Right lobe of liver (tissue), 6 donors: ENCODE measurements around the gene ITPK1. TPM values are rescaled to one million over a fixed set of nuclear protein-coding genes. Genes with fewer than 3 reads are reported as not detected.

ENCODE experiments used
- ATAC-seq, 4 donors: fragments of 200-7000 bp; cut with Tn5 transposase; one replicate each; pipeline ENCODE4 v1.9.1; 2020; ENCODE audit warnings: mild to moderate bottlenecking in 4 of 4, moderate library complexity in 4 of 4
- DNase-seq, 3 donors: peaks; one replicate each; pipeline ENCODE4 v3.0.0-alpha.2; 2020
- H3K27ac ChIP-seq, 3 donors: fragments of 200-600 bp; one replicate each; pipeline ENCODE4 v1.8.0; 2022
- H3K27me3 ChIP-seq, 2 donors: fragments of 200-600 bp; one replicate each; pipeline ENCODE4 v1.8.0; 2022
- H3K36me3 ChIP-seq, 4 donors: fragments of 200-600 bp; sonication (generic) in 1 of 4; one replicate each; pipeline versions ENCODE4 v1.5.1 to v1.8.0; 2017 to 2022; ENCODE audit warnings: control low read depth in 1 of 4
- H3K4me1 ChIP-seq, 4 donors: fragments of 200-600 bp; sonication (generic) in 1 of 4; one replicate each; pipeline versions ENCODE4 v1.5.1 to v1.8.0; 2017 to 2022; ENCODE audit warnings: control low read depth in 1 of 4
- H3K4me3 ChIP-seq, 3 donors: fragments of 200-600 bp; one replicate each; pipeline ENCODE4 v1.8.0; 2022
- H3K9me3 ChIP-seq, 4 donors: fragments of 200-600 bp; sonication (generic) in 1 of 4; one replicate each; pipeline versions ENCODE4 v1.5.1 to v1.8.0; 2017 to 2022; ENCODE audit warnings: control low read depth in 1 of 4
- POLR2A ChIP-seq: fragments of 450-650 bp; IDR thresholded peaks from one replicate; pipeline ENCODE4 v1.6.1; 2017; ENCODE audit warnings: antibody characterized with exemption, mild to moderate bottlenecking
- WGBS: methylation state at CpG from one replicate; pipeline ENCODE4 v1.1.6; 2018; ENCODE audit warnings: low coverage, low lambda C conversion rate; ENCODE audit not compliant: insufficient coverage; ENCODE audit errors: missing lambda C conversion rate; 5-methylcytosine and 5-hydroxymethylcytosine counted together
- intact Hi-C, 2 donors: fragments of 100-400 bp; cut with DNase I; formaldehyde crosslinking; loops; one replicate each; pipeline versions ENCODE4 v1.11.2 to v1.14.1; 2022
- total RNA-seq, 6 experiments: library from RNA; depleted of rRNA in 2 of 6; stranded (reverse); fragments of >200 nt in 2 of 6; fragmentation: NEBNext Ultra II Directional in 3 of 6; extraction: Animal tissue kit (Norgen Biotek cat#: 25700) in 3 of 6; gene quantifications; one replicate each; pipeline versions ENCODE4 v1.1.0 to v1.2.4, GENCODE V29; 2016 to 2023
- TF ChIP-seq, protein P1 (sequence below), 4 donors: fragments of 200-600 bp in 3 of 4; fragments of 450-650 bp in 1 of 4; IDR thresholded peaks; one replicate each; pipeline versions ENCODE4 v1.5.1 to v1.8.0; 2016 to 2022; ENCODE audit warnings: antibody characterized with exemption in 4 of 4, mild to moderate bottlenecking in 2 of 4
- donor health status: DM: no; HTN: yes; CAD: no.
- donor health status: DM: no; HTN: no; CAD: no.
- donor health status: DM: no; HTN: no; CAD: no.
- donor health status: DM: no; HTN: yes; CAD: no.
- donor health status: DM: no; HTN: yes; CAD: no.

ITPK1 gene
- total RNA-seq, 6 experiments from 2014 or later, result 28.4 to 61.0 (median 40.0) TPM

DNA sequence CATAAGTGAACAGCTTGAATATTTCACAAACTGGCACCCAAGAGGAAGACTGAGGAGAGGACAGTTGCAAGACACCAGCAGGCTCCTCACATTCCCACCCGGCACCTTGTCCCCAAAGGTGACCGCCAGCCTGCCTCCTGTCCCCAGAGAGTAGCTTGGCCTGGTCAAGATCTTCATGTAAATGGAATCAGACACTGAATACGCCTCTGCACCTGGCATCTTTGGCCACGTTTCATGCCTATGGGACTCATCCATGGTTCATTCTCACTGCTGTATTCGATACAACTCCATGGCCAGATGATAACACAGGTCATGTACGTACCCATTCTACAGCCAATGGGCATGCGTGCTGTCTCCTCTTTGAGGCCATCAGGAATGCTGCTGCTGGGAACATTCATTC lies 60.8 kb downstream of the ITPK1 start:
- Histone ChIP-seq H3K27ac (no peak overlapping the region), H3K4me3 (no peak overlapping the region), H3K36me3 (no peaks in the 10 kb centered on the region), H3K4me1 (peaks cover 0 to 18% (median 0%) of the 10 kb centered on the region in 4 donors), H3K9me3 (no peaks in the 10 kb centered on the region), H3K27me3 (no peaks in the 10 kb centered on the region)
- intact Hi-C loops, result no loop called here
- DNase-seq, result no peak
- no peak for ATAC-seq
- 91% methylated on average over 4 of the region's 7 CpGs for WGBS
- TF ChIP-seq, protein P1, sequence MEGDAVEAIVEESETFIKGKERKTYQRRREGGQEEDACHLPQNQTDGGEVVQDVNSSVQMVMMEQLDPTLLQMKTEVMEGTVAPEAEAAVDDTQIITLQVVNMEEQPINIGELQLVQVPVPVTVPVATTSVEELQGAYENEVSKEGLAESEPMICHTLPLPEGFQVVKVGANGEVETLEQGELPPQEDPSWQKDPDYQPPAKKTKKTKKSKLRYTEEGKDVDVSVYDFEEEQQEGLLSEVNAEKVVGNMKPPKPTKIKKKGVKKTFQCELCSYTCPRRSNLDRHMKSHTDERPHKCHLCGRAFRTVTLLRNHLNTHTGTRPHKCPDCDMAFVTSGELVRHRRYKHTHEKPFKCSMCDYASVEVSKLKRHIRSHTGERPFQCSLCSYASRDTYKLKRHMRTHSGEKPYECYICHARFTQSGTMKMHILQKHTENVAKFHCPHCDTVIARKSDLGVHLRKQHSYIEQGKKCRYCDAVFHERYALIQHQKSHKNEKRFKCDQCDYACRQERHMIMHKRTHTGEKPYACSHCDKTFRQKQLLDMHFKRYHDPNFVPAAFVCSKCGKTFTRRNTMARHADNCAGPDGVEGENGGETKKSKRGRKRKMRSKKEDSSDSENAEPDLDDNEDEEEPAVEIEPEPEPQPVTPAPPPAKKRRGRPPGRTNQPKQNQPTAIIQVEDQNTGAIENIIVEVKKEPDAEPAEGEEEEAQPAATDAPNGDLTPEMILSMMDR (IDR thresholded peaks at IDR 0.05), result no peak
- no peak for TF ChIP-seq POLR2A

DNA sequence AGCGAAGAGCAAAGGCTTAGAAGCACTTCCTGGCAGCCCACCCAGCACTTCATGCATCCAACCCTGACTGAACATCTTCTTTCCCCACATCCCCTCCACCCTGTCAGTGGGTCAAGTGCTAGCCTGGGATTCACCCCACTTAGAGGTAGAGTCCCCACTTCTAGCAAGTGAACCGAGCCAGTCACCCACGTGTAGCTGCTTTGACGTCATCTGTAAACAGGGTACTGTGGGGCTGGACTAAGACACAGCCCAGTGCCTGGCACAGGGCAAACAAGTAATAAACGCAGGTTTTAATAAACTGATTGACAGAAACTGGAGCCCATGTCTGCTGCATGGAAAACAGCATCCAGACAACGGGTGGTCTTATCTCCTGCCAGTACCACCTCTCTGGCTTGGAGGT lies 61.7 kb downstream of the ITPK1 start:
- intact Hi-C loops, result no loop called here
- ATAC-seq (no peak), DNase-seq (no peak)
- TF ChIP-seq, protein P1 (IDR thresholded peaks at IDR 0.05), result no peak
- no peak for TF ChIP-seq POLR2A
- H3K9me3 ChIP-seq, result no peaks in the 10 kb centered on the region
- H3K4me3 ChIP-seq, result no peak overlapping the region
- H3K27me3 ChIP-seq, result no peaks in the 10 kb centered on the region
- peaks cover 0 to 18% (median 0%) of the 10 kb centered on the region in 4 donors for H3K4me1 ChIP-seq
- WGBS, result 77% methylated on average over 5 of the region's 6 CpGs
- H3K27ac ChIP-seq, result no peak overlapping the region
- H3K36me3 ChIP-seq, result no peaks in the 10 kb centered on the region

DNA sequence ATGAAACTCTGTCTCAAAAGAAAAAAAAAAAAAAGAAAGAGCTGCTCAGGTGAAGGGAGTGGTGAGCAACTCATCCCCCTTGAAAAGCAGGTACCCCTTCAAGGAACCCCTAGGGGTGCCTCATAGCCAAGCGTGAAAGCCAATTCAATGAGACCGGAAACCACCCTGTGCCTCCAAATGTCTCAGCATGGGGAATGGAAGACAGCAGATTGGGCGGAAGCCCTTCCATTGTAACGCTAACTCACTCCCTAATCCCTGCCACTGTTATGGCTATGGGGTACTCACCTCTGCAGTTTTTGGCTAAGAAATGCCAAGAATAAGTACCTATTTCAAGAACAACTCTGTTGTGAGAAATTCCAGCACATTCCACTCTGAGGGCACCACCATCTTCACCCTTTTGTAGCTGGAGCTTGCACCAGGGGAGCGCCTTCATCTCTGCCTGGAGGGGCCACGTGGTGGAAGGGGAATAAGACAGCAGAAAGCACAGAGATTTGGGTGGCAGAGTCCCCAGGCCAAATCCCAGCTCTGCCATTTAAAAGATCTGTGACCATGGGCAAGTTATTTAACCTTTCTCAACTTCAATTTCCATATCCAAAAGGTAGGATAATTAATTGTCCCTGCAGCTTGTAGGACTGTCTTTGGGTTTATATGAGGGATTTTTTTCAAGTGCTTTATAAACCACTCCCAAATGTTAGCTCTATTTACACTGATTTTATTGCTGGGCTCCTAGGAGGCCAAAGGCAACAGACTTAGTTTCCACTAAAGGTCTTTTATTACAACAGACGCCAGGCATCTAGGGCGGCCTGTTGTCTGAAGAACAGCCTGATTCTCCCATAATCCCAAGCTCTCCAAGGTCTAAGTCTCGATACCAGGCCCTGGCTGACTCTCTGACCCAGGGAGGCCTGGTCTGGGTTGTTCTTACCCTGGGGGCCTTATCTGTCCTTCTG lies 63.9 kb downstream of the ITPK1 start:
- Histone ChIP-seq H3K4me3 (no peak overlapping the region), H3K4me1 (peaks cover 0 to 18% (median 0%) of the 10 kb centered on the region in 4 donors), H3K27ac (no peak overlapping the region), H3K27me3 (no peaks in the 10 kb centered on the region), H3K9me3 (no peaks in the 10 kb centered on the region), H3K36me3 (no peaks in the 10 kb centered on the region)
- ATAC-seq, result no peak
- TF ChIP-seq, protein P1 (IDR thresholded peaks at IDR 0.05), result no peak
- no peak for TF ChIP-seq POLR2A
- intact Hi-C loops, result no loop called here
- WGBS, result 97% methylated on average over 4 of the region's 9 CpGs
- DNase-seq, result no peak

DNA sequence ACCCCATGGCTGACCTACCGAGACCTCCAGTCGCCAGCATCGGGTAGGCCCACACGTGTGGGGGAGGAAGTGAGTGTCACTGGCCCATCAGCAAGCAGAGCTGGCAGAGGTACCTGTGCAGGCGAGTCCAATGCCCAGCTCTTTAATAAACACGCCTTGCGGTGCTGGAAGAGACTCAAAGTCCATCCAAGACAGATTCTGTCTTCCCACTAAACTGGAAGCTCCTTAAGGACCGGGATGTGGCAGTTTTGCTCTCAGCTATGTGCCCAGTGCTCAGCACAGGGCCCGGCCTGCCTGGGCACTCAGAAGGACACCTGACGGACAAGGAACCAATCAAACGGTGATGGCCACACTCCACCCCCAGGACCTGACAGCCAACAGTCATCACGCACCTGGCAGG lies 65.0 kb downstream of the ITPK1 start:
- DNase-seq (no peak), ATAC-seq (no peak)
- Histone ChIP-seq H3K4me3 (no peak overlapping the region), H3K36me3 (no peaks in the 10 kb centered on the region), H3K9me3 (no peaks in the 10 kb centered on the region), H3K4me1 (peaks cover 0 to 9% (median 0%) of the 10 kb centered on the region in 4 donors), H3K27ac (no peak overlapping the region), H3K27me3 (no peaks in the 10 kb centered on the region)
- no peak for TF ChIP-seq POLR2A
- TF ChIP-seq, protein P1 (IDR thresholded peaks at IDR 0.05), result no peak
- intact Hi-C loops, result no loop called here
- 93% methylated on average over 3 of the region's 12 CpGs for WGBS
